ENCODE measurements around the gene PDPN. TPM values are rescaled to one million over a fixed set of nuclear protein-coding genes. Genes with fewer than 3 reads are reported as not detected.
A peak's percentile ranks its signal among the peaks of the same experiment; 100 is the strongest.

PDPN gene
- total and polyA plus RNA-seq, 2 experiments from 2014 or later = 67.3 to 82.8 TPM

GRCh38 chr1:13581446-13581845, 2.2 kb upstream of the PDPN start (continued):
- TF ChIP-seq CTCF (conservative IDR thresholded peaks at IDR 0.05; ENCODE audit: low read depth in 2 of 2) (no peak), ZNF331 (CRISPR knock-in tag; IDR thresholded peaks at IDR 0.05; ENCODE audit: low read depth) (no peak), NANOG (IDR thresholded peaks at IDR 0.05; ENCODE audit: borderline replicate concordance) (no peak)

GRCh38 chr1:13582713-13583443, 754 bp upstream of the PDPN start:
- peak overlapping the region; percentile 96 for H3K4me3 ChIP-seq
- Mint-ChIP-seq H3K27ac (no peak overlapping the region), H3K4me1 (peaks cover 49% of the 10 kb centered on the region), H3K9me3 (no peaks in the 10 kb centered on the region), H3K4me3 (peak overlapping the region; percentile 96), H3K36me3 (ENCODE audit: low read depth) (peaks cover 5% of the 10 kb centered on the region; the same call in 2 of the 3 replicates), H3K27me3 (ENCODE audit: insufficient read depth, low read depth, poor library complexity) (peaks cover 12% of the 10 kb centered on the region)
- peaks cover 49% of the 10 kb centered on the region for H3K4me1 ChIP-seq (ENCODE audit: insufficient read depth)
- peak overlapping the region; percentile 96 for H3K4me2 ChIP-seq
- DNase-seq (ENCODE audit: low spot score) (peak; percentile 50), ATAC-seq (peak; percentile 3; the same call in 2 of the 3 replicates)
- peak overlapping the region; percentile 3 for H3K27ac ChIP-seq (ENCODE audit: low read depth)
- H3K27me3 ChIP-seq (ENCODE audit: insufficient read depth) = peaks cover 5% of the 10 kb centered on the region; the same call in 1 of the 2 replicates
- 0 out of 2 replicates have a peak, but pooled peaks cover 5% of the 10 kb centered on the region for H3K9me2 ChIP-seq (ENCODE audit: insufficient read depth)
- H3K36me3 ChIP-seq (ENCODE audit: insufficient read depth) = no peaks in the 10 kb centered on the region
- peaks cover 37% of the 10 kb centered on the region for H3K79me2 ChIP-seq (replicated peaks; ENCODE audit: insufficient read depth)
- H3F3A ChIP-seq (replicated peaks; ENCODE audit: low read depth) = peaks cover 7% of the 10 kb centered on the region; the same call in 1 of the 2 replicates
- H2AFZ ChIP-seq = peak overlapping the region; percentile 0
- TF ChIP-seq CREB1 (CRISPR knock-in tag; IDR thresholded peaks at IDR 0.05; ENCODE audit: low read depth) = no peak
- TF ChIP-seq CTCF (conservative IDR thresholded peaks at IDR 0.05; ENCODE audit: low read depth in 2 of 2) = no peak
- TF ChIP-seq REST (IDR thresholded peaks at IDR 0.05; ENCODE audit: unreplicated experiment) = no peak
- TF ChIP-seq STAT1 (IDR thresholded peaks at IDR 0.05; ENCODE audit: unreplicated experiment) = no peak
- no peak for TF ChIP-seq POLR2AphosphoS5 (IDR thresholded peaks at IDR 0.05; ENCODE audit: low read depth)
- TF ChIP-seq NANOG (IDR thresholded peaks at IDR 0.05; ENCODE audit: borderline replicate concordance) = no peak
- no peak for TF ChIP-seq EZH2 (IDR thresholded peaks at IDR 0.05; ENCODE audit: low read depth, unreplicated experiment)
- no peak for TF ChIP-seq ZNF331 (CRISPR knock-in tag; IDR thresholded peaks at IDR 0.05; ENCODE audit: low read depth)
- TF ChIP-seq ZNF114 (CRISPR knock-in tag; IDR thresholded peaks at IDR 0.05) = no peak
- TF ChIP-seq ETS1 (IDR thresholded peaks at IDR 0.05) = no peak
- no peaks in the 10 kb centered on the region; the same call in 1 of the 2 replicates for H4K20me1 ChIP-seq (replicated peaks; ENCODE audit: insufficient read depth)

Data from GM23338 (cell line).